Lung (tissue), 12 donors: Measurements from ENCODE around the gene SPOCK3. TPM values are rescaled to one million over a fixed set of nuclear protein-coding genes. Genes with fewer than 3 reads are reported as not detected.

Source experiments
- ATAC-seq: fragments of 200-7000 bp; cut with Tn5 transposase; one replicate; pipeline ENCODE4 v1.9.1; 2020; ENCODE audit warnings: moderate number of reproducible peaks; ENCODE audit not compliant: insufficient read depth, low FRiP score
- DNase-seq, 3 donors: peaks; one replicate each; pipeline ENCODE4 v3.0.0-alpha.2; 2013 to 2017
- H3K27ac ChIP-seq, 2 donors: one replicate each; pipeline ENCODE4 v1.5.1; 2013; ENCODE audit warnings: mild to moderate bottlenecking in 2 of 2, moderate library complexity in 2 of 2, control low read depth in 1 of 2, inconsistent platforms in 1 of 2, low read depth in 1 of 2, low read length in 1 of 2
- H3K27me3 ChIP-seq, 3 donors: one replicate each; pipeline ENCODE4 v1.5.1; 2013; ENCODE audit warnings: low read length in 2 of 3; ENCODE audit not compliant: control insufficient read depth in 3 of 3, insufficient read depth in 3 of 3
- H3K36me3 ChIP-seq, 4 donors: one replicate each; pipeline ENCODE4 v1.5.1; 2013; ENCODE audit warnings: low read length in 4 of 4, mild to moderate bottlenecking in 1 of 4, moderate library complexity in 1 of 4; ENCODE audit not compliant: control insufficient read depth in 4 of 4, insufficient read depth in 4 of 4
- H3K4me1 ChIP-seq, 5 donors: one replicate each; pipeline ENCODE4 v1.5.1; 2013; ENCODE audit warnings: low read length in 5 of 5, mild to moderate bottlenecking in 2 of 5, moderate library complexity in 1 of 5; ENCODE audit not compliant: control insufficient read depth in 5 of 5, insufficient read depth in 5 of 5
- H3K4me3 ChIP-seq: one replicate; pipeline ENCODE4 v1.5.1; 2013; ENCODE audit warnings: mild to moderate bottlenecking, control low read depth, moderate library complexity
- H3K9ac ChIP-seq, 2 donors: one replicate each; pipeline ENCODE4 v1.5.1; 2013; ENCODE audit warnings: low read length in 2 of 2, control low read depth in 1 of 2; ENCODE audit not compliant: insufficient read depth in 1 of 2
- H3K9me3 ChIP-seq, 4 donors: one replicate each; pipeline ENCODE4 v1.5.1; 2013; ENCODE audit warnings: low read length in 3 of 4, mild to moderate bottlenecking in 1 of 4, moderate library complexity in 1 of 4; ENCODE audit not compliant: control insufficient read depth in 4 of 4, insufficient read depth in 3 of 4
- CTCF ChIP-seq: IDR thresholded peaks from 2 replicates; pipeline ENCODE4 v1.5.1; 2012; ENCODE audit warnings: mild to moderate bottlenecking; ENCODE audit errors: control extremely low read depth, extremely low read depth
- WGBS, 2 donors: extraction: QIAGEN DNeasy Blood & Tissue Kit; methylation state at CpG; one replicate each; pipeline ENCODE4 v1.1.7; 2013; 5-methylcytosine and 5-hydroxymethylcytosine counted together
- polyA plus RNA-seq, 2 donors: library from polyadenylated mRNA; stranded (reverse); fragments of 200-250 nt; gene quantifications; one replicate each; pipeline ENCODE4 v1.2.1, GENCODE V29; 2013
- total RNA-seq, 2 donors: library from RNA; depleted of rRNA in 1 of 2; stranded (reverse); fragments of >200 nt in 1 of 2; gene quantifications; one replicate each; pipeline ENCODE4 v1.2.1, GENCODE V29; 2014 to 2021
- donor health status: control.
- donor health status: control.
- donor health status: Bipolar disorder and iron deficiency.
- donor health status: healthy.
- donor health status: DM: yes; HTN: yes; CAD: no.

SPOCK3 gene
- total and polyA plus RNA-seq, 4 donors: 0.24 to 1.4 (median 0.60) TPM

DNA sequence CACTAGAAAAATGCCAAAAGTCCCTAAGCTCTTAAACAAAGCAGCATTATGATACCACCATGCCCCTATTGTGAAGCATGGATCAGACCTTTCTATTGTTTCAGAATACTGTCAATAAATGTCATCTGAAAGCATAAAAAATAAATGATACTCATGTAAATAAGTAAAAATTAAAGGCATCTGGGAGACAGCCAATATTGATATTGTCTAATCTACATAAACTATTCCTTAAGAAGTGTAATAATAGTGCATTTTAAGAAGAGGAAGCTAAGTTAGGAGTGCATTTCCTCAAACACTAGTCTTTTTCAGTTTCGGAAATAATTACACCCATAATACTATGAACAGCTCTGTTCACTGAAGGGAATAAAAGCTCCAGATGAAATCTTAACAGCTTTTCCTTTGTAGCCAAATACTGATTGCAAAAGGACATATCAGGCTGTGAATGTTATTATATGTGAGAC lies 181.6 kb downstream of the SPOCK3 start:
- H3K27me3 ChIP-seq: no peaks in the 10 kb centered on the region
- TF ChIP-seq CTCF: no peak
- DNase-seq (no peak), ATAC-seq (no peak)
- WGBS, 2 donors: 59 to 65% methylated on average over 1 of the region's 1 CpG
- H3K36me3 ChIP-seq: no peaks in the 10 kb centered on the region
- no peak overlapping the region for H3K9ac ChIP-seq
- no peak overlapping the region for H3K27ac ChIP-seq
- no peak overlapping the region for H3K4me3 ChIP-seq
- no peaks in the 10 kb centered on the region for H3K4me1 ChIP-seq
- no peaks in the 10 kb centered on the region for H3K9me3 ChIP-seq

GRCh38 chr4:167049257-167049656 lies 185.0 kb downstream of the SPOCK3 start:
- no peaks in the 10 kb centered on the region for H3K9me3 ChIP-seq
- H3K27me3 ChIP-seq: no peaks in the 10 kb centered on the region
- DNase-seq (no peak), ATAC-seq (no peak)
- no peaks in the 10 kb centered on the region for H3K4me1 ChIP-seq
- no peak overlapping the region for H3K27ac ChIP-seq
- no peak overlapping the region for H3K9ac ChIP-seq
- 79 to 89% methylated on average over 3 of the region's 3 CpGs for WGBS, 2 donors
- TF ChIP-seq CTCF: no peak
- H3K4me3 ChIP-seq: no peak overlapping the region
- H3K36me3 ChIP-seq: no peaks in the 10 kb centered on the region

DNA sequence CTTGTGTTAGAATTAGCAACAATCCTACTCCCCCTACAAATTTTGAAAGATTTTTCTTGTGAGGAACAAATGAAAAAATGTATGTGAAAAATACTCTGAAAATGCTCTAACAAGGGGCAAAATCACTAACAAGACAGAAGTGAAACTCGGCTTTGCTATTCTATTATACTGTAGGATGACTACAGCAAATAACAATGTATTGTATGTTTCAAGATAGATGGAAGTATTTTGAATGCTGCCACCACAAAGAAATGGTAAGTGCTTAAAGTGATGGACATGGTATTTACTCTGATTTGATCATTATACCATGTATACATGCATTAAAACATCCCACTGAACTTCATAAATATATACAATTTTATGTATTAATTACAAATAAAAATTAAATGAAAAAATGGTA lies 192.8 kb downstream of the SPOCK3 start:
- ATAC-seq: no peak
- H3K36me3 ChIP-seq: no peaks in the 10 kb centered on the region

More for the DNA sequence above, 192.8 kb downstream of the SPOCK3 start:
- H3K4me3 ChIP-seq: no peak overlapping the region
- 72 to 76% methylated on average over 1 of the region's 1 CpG for WGBS, 2 donors
- no peak for DNase-seq
- no peaks in the 10 kb centered on the region for H3K27me3 ChIP-seq
- no peaks in the 10 kb centered on the region for H3K4me1 ChIP-seq
- no peak overlapping the region for H3K9ac ChIP-seq
- no peaks in the 10 kb centered on the region for H3K9me3 ChIP-seq
- no peak for TF ChIP-seq CTCF
- H3K27ac ChIP-seq: no peak overlapping the region
